Measurements from ENCODE around the gene CNPY1. TPM values are rescaled to one million over a fixed set of nuclear protein-coding genes. Genes with fewer than 3 reads are reported as not detected.

CNPY1 gene
- total RNA-seq, 2 experiments from 2014 or later: not detected

DNA sequence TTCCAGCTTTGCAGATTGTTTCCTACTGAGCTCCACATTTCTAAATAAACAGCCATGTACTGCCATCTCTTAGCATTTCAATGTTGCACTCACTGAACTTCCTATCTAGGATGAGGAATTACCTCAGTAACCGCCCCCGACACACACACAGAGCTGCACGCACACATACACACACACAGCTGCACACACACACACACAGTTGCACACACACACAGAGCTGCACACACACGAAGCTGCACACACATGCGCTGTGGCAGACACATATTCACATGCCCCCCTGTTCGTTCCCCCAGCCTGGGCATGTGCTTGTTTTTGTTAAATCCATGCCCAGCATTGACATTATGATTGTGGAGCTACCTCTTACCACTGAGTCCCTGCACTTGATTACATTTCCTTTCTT is 39.6 kb upstream of the CNPY1 start:
- CTCF ChIA-PET: interaction anchor here (1.7 to 2.9 kb wide), 2 partner anchors 10 to 13 kb away, joined by 4 to 25 read pairs; no protein-coding TSS in a partner anchor
- H3K27me3 Mint-ChIP-seq (ENCODE audit: low read depth): peaks cover 29% of the 10 kb centered on the region
- no peak overlapping the region for H3K4me3 Mint-ChIP-seq
- no peaks in the 10 kb centered on the region for H3K36me3 Mint-ChIP-seq (ENCODE audit: low read depth)
- DNase-seq (no peak), ATAC-seq (no peak)
- H3K9me3 Mint-ChIP-seq (ENCODE audit: insufficient read depth): no peaks in the 10 kb centered on the region
- POLR2A ChIA-PET: interaction anchor here (0.5 to 0.6 kb wide), 2 partner anchors 132 to 169 kb away, joined by 3 to 4 read pairs; no protein-coding TSS in a partner anchor
- no peak overlapping the region for H3K27ac Mint-ChIP-seq
- peaks cover 9% of the 10 kb centered on the region for H3K4me1 Mint-ChIP-seq (ENCODE audit: low read depth)

DNA sequence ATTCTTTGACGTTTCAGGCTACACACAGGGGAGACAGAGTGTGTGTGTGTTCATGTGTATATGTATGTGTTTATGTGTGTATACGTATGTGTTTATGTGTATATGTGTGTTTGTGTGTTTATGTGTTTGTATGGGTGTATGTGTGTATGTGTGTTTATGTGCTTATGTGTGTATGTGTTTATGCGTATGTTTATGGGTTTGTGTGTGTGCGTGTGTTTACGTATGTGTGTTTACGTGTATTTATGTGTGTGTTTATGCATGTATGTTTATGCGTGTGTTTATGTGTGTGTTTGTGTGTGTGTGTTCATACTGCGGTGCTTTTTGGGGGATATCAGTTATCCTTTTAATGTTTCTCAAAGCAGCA is 39.2 kb upstream of the CNPY1 start:
- Mint-ChIP-seq H3K4me3 (no peak overlapping the region), H3K27ac (no peak overlapping the region), H3K4me1 (ENCODE audit: low read depth) (peaks cover 6% of the 10 kb centered on the region), H3K9me3 (ENCODE audit: insufficient read depth) (no peaks in the 10 kb centered on the region), H3K27me3 (ENCODE audit: low read depth) (peaks cover 29% of the 10 kb centered on the region), H3K36me3 (ENCODE audit: low read depth) (no peaks in the 10 kb centered on the region)
- no peak for ATAC-seq
- no peak for DNase-seq
- CTCF ChIA-PET: interaction anchor here (2.9 kb wide), 1 partner anchor 13 kb away, joined by 25 read pairs; no protein-coding TSS in a partner anchor
- POLR2A ChIA-PET: no interaction called here

DNA sequence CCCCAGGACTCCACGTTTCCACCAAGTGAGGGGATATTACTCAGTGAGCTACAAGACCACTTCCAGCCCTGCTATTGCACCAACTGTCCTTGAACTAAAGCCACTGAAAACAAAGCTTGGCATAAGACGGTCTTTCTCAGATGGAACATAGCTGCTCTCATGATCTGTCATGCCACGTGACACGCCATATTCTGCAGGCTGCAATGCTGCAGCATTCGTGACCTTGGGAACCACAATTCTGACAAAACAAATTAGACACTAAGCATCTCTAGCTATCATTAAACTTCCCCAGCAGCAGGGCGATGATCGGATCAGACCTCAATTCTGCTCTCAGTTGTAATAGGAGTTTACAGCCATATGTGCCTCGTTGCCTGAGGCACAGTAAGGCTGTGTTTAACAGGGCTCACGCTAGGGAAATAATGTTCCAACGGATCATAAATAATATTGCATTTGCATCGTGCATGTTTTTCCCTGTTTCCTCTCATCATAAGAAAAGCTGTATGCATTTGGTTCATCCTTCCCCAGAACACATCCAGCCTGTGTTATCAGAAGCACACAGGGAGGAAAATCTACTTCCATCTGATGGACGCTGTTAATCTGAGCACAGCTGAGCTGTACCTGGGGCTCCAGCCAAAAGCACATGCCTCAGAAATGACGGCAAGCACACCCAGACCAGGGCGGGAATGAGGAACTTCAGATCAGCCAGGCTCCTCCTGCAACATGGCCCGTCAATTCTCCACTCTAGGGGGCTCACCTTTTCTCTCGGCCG is 38.6 kb upstream of the CNPY1 start:
- H3K27ac Mint-ChIP-seq: no peak overlapping the region
- no peak for ATAC-seq
- H3K4me1 Mint-ChIP-seq (ENCODE audit: low read depth): peaks cover under 1% of the 10 kb centered on the region
- H3K36me3 Mint-ChIP-seq (ENCODE audit: low read depth): no peaks in the 10 kb centered on the region
- ChIA-PET CTCF (interaction anchor here (2.9 kb wide), 1 partner anchor 14 kb away, joined by 25 read pairs; no protein-coding TSS in a partner anchor), POLR2A (no interaction called here)
- H3K27me3 Mint-ChIP-seq (ENCODE audit: low read depth): peaks cover 29% of the 10 kb centered on the region
- no peak overlapping the region for H3K4me3 Mint-ChIP-seq
- no peaks in the 10 kb centered on the region for H3K9me3 Mint-ChIP-seq (ENCODE audit: insufficient read depth)
- no peak for DNase-seq

DNA sequence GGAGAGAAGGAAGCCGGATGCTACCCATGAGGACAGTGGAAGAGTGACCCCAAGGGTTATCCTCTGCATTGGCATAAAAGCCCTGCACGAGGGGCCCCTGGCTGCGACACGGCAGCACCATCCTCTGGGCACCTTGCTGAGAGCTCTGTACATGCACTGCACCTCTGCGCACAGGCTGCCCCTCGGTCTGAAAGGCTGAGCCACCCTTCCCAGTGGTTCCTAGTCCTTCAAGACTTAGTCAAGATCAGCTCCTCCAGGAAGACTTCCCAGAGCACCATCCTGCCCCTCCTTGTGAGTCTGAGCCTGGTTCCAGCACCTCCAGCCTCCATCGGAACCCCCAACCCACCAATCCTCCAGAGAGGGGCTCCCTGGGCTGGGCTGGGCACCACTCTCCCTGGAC is 37.9 kb upstream of the CNPY1 start:
- ATAC-seq (no peak), DNase-seq (no peak)
- Mint-ChIP-seq H3K4me3 (no peak overlapping the region), H3K27me3 (ENCODE audit: low read depth) (peaks cover 29% of the 10 kb centered on the region), H3K4me1 (ENCODE audit: low read depth) (peaks cover 2% of the 10 kb centered on the region), H3K27ac (no peak overlapping the region), H3K36me3 (ENCODE audit: low read depth) (no peaks in the 10 kb centered on the region), H3K9me3 (ENCODE audit: insufficient read depth) (no peaks in the 10 kb centered on the region)
- POLR2A ChIA-PET: no interaction called here
- CTCF ChIA-PET: interaction anchor here (2.9 kb wide), 1 partner anchor 14 kb away, joined by 25 read pairs; no protein-coding TSS in a partner anchor

DNA sequence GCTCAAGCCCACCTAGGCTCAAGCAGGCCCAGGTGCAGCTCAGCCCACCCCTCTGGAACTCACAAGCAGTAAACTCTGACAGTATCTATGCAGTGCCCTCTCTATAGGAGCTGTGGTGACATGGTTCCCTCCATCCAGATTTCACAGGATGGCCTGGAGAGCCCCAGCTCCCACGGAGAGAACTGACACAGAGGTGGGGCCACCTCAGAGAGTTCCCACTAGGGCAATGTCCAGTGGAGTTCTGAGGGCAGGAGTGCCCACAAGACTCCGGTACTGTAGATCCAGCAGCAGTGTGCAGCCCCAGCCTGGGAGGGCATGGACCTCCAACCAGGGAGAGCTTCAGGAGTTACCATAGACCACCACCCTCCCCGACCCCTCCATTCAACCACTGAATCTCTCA is 37.3 kb upstream of the CNPY1 start:
- no peaks in the 10 kb centered on the region for H3K36me3 Mint-ChIP-seq (ENCODE audit: low read depth)
- POLR2A ChIA-PET: no interaction called here
- CTCF ChIA-PET: interaction anchor here (2.9 kb wide), 1 partner anchor 15 kb away, joined by 25 read pairs; no protein-coding TSS in a partner anchor
- DNase-seq (no peak), ATAC-seq (no peak)
- no peak overlapping the region for H3K4me3 Mint-ChIP-seq
- peaks cover 29% of the 10 kb centered on the region for H3K27me3 Mint-ChIP-seq (ENCODE audit: low read depth)
- no peaks in the 10 kb centered on the region for H3K9me3 Mint-ChIP-seq (ENCODE audit: insufficient read depth)
- H3K4me1 Mint-ChIP-seq (ENCODE audit: low read depth): peaks cover 2% of the 10 kb centered on the region
- no peak overlapping the region for H3K27ac Mint-ChIP-seq

DNA sequence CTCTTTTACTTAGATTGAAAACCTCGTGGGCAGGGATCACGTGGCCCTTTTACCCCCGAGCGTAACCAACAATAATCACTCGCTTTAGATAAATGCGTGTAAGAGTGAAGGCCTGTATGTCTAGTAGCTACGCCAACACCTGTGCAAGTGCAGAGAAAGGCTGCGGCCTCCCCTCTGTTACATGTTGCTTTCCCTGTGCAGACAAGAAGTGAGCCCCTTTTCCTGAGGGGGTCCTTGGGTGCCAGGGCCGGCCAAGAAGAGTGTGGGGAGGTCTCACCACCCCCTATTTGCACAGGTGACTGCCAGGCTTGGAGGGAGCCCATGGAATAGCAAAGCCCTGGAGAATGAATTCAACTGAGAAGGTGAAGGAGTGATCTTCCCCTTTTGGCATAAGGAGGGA is 35.6 kb upstream of the CNPY1 start:
- no peaks in the 10 kb centered on the region for H3K9me3 Mint-ChIP-seq (ENCODE audit: insufficient read depth)
- DNase-seq (no peak), ATAC-seq (no peak)
- no peaks in the 10 kb centered on the region for H3K36me3 Mint-ChIP-seq (ENCODE audit: low read depth)
- ChIA-PET POLR2A (no interaction called here), CTCF (no interaction called here)
- H3K4me1 Mint-ChIP-seq (ENCODE audit: low read depth): peaks cover 2% of the 10 kb centered on the region
- H3K27me3 Mint-ChIP-seq (ENCODE audit: low read depth): peaks cover 26% of the 10 kb centered on the region
- no peak overlapping the region for H3K27ac Mint-ChIP-seq
- no peak overlapping the region for H3K4me3 Mint-ChIP-seq

DNA sequence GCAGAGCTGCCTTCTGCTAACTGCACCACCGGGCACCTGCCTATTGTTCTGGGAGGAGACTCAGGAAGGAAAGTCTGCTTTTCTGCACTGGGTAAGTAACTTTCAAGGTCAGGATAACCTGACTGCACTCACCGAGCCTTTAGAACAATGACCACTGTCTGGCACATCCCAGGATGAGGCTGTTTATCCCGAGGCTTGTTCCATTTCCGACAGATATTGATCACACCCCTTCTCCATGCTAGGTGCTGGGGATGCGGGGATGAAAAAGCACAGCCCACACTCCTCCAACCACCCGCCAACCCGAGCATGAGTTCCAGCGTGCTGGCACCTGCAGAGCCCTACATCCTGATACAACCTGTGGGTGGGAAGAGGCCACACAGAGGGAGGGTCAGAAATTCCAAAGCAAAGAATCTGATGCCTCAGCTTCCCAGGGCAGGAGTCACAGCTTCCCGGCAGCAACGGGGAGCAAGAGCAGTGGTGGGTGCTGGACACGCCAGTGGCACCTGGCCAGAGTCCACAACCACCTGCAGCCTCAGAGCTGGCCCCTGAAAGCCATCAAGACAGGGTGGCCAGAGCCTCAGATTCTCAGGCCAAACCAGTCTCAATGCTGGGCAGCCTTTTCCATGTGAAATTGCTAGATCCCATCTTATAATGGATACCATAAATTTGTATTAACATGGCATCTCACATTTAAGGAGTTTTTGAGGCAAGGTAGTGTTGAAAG is 34.9 kb upstream of the CNPY1 start:
- no peak for ATAC-seq
- peaks cover 24% of the 10 kb centered on the region for H3K27me3 Mint-ChIP-seq (ENCODE audit: low read depth)
- CTCF ChIA-PET: interaction anchor here (2.0 kb wide), 1 partner anchor 17 kb away, joined by 8 read pairs; no protein-coding TSS in a partner anchor
- no peaks in the 10 kb centered on the region for H3K9me3 Mint-ChIP-seq (ENCODE audit: insufficient read depth)
- DNase-seq: no peak
- POLR2A ChIA-PET: no interaction called here
- H3K27ac Mint-ChIP-seq: no peak overlapping the region
- H3K4me1 Mint-ChIP-seq (ENCODE audit: low read depth): peaks cover 2% of the 10 kb centered on the region
- H3K4me3 Mint-ChIP-seq: no peak overlapping the region
- no peaks in the 10 kb centered on the region for H3K36me3 Mint-ChIP-seq (ENCODE audit: low read depth)

DNA sequence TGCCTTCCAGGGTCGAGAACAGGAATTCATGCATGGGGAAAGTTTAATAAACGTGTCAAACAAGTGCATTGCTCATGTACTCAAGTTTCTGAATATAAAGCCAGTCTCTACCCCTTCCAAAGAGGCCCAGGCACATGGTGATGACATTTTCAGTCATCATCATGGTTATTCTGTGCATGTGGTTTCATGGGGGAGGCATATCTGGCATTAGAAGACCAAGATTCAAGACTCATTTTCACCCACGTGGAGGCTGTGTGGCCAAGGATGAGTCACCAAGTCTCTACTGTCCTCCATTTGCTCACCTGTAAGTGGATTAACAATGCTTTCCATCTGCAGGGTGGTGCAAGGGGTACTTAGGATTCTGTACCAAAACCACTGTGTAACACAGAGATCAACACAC is 34.0 kb upstream of the CNPY1 start:
- H3K9me3 Mint-ChIP-seq (ENCODE audit: insufficient read depth): no peaks in the 10 kb centered on the region
- ChIA-PET CTCF (interaction anchor here (2.0 kb wide), 1 partner anchor 18 kb away, joined by 8 read pairs; no protein-coding TSS in a partner anchor), POLR2A (no interaction called here)
- peaks cover 15% of the 10 kb centered on the region for H3K27me3 Mint-ChIP-seq (ENCODE audit: low read depth)
- no peak for ATAC-seq
- no peak for DNase-seq
- H3K4me3 Mint-ChIP-seq: no peak overlapping the region
- no peaks in the 10 kb centered on the region for H3K36me3 Mint-ChIP-seq (ENCODE audit: low read depth)
- H3K27ac Mint-ChIP-seq: no peak overlapping the region
- H3K4me1 Mint-ChIP-seq (ENCODE audit: low read depth): peaks cover 2% of the 10 kb centered on the region

DNA sequence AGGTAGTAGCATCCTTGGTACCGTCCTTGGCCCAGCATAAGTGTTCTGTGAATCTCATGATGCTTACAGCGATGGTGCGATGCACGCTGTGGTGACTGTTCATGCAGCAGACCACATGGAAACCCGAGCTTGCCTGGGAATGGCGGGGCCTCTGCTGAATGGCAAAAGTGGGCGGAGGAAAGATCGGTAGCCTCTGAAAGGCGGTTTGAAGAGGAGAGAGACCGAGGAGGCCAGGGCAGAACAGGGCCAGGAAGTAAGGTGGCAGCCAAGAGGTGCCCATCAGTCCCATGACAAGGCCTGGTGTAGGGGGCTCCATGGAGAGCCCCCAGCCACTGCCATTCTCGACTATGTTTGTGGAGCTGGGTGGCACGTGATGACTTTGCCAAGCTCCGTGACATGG is 33.2 kb upstream of the CNPY1 start:
- Mint-ChIP-seq H3K36me3 (ENCODE audit: low read depth) (no peaks in the 10 kb centered on the region), H3K4me1 (ENCODE audit: low read depth) (peaks cover 2% of the 10 kb centered on the region), H3K27ac (no peak overlapping the region), H3K27me3 (ENCODE audit: low read depth) (peaks cover 8% of the 10 kb centered on the region), H3K4me3 (no peak overlapping the region), H3K9me3 (ENCODE audit: insufficient read depth) (no peaks in the 10 kb centered on the region)
- ChIA-PET CTCF (interaction anchor here (2.0 kb wide), 1 partner anchor 19 kb away, joined by 8 read pairs; no protein-coding TSS in a partner anchor), POLR2A (no interaction called here)
- DNase-seq: no peak
- no peak for ATAC-seq

DNA sequence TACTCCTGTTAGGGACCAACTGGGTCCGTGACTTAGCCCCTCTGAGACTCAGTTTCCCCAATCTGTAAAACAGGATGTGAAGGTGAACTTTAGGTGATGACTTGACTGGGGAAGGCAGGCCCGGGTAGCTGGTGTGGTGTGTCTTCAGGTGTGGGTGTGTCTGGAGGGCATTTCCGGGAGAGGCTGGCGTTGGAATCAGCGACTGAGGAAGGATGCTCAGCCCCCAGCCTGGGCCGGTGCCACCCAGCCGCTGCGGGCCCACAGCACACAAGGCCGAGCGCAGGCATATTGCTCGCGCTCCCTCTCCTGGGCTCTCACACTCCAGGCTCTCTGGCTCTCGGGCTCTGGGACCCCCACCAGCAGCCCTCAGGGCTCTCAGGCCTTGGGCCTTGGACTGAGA is 31.7 kb upstream of the CNPY1 start:
- ATAC-seq (no peak), DNase-seq (no peak)
- no peak overlapping the region for H3K27ac Mint-ChIP-seq
- no peak overlapping the region for H3K4me3 Mint-ChIP-seq
- peaks cover 2% of the 10 kb centered on the region for H3K4me1 Mint-ChIP-seq (ENCODE audit: low read depth)
- H3K27me3 Mint-ChIP-seq (ENCODE audit: low read depth): peaks cover 5% of the 10 kb centered on the region
- CTCF ChIA-PET: no interaction called here
- POLR2A ChIA-PET: no interaction called here
- no peaks in the 10 kb centered on the region for H3K9me3 Mint-ChIP-seq (ENCODE audit: insufficient read depth)
- no peaks in the 10 kb centered on the region for H3K36me3 Mint-ChIP-seq (ENCODE audit: low read depth)

DNA sequence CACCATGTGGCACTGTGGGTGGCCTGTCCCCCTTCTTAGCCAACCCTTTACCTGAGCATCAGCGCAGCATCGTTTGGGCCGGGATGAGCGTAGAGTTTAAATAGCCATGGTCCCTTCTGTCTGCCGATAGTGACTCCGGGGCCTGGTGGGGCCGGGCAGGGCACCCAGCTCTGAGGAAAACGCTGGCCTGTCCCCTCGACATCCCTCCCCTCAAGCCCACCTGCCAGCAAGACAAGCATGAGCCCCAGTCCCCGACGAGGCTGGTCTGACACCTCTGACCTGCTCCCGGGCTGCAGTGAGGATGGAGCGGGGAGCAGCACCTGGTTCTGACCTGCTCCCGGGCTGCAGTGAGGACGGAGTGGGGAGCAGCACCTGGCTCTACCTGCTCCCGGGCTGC is 31.1 kb upstream of the CNPY1 start:
- POLR2A ChIA-PET: no interaction called here
- H3K4me1 Mint-ChIP-seq (ENCODE audit: low read depth): peaks cover 2% of the 10 kb centered on the region

DNA sequence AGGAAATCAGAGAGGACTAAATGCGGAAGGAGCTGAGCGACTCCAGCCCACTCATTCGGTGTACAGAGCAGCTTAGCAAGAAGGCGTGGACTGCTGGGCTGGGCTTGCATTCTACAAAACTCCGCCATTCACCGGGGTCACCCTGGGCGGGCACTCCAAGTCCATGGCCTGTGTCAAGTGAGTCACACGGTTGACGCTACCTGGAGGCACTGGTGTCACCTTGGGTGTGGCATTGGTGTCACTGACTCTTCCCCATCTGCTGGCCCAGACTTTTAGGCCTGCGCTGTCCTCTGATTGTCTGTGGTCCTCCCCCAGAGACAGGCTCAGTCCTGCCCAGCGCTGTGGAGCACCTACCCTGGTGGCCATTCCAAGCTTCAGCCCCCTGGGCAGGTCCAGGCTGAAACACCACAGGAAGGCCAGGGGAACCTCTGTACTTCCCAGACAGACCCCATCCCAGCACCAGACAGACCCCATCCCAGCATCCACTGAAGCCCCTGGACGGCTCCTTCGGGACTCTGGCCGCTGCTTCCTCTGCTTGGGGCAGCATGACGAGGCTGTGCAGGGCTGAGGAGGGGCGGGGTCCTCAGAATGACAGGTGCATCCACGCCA is 30.6 kb upstream of the CNPY1 start:
- CTCF ChIA-PET: interaction anchor here (0.6 to 1.8 kb wide), 2 partner anchors 22 to 1453 kb away, joined by 3 to 4 read pairs; no protein-coding TSS in a partner anchor
- Mint-ChIP-seq H3K36me3 (ENCODE audit: low read depth) (no peaks in the 10 kb centered on the region), H3K27me3 (ENCODE audit: low read depth) (no peaks in the 10 kb centered on the region), H3K4me3 (no peak overlapping the region), H3K27ac (no peak overlapping the region), H3K9me3 (ENCODE audit: insufficient read depth) (no peaks in the 10 kb centered on the region), H3K4me1 (ENCODE audit: low read depth) (peaks cover 2% of the 10 kb centered on the region)
- no peak for ATAC-seq
- no peak for DNase-seq
- POLR2A ChIA-PET: no interaction called here

More for the DNA sequence above, 31.1 kb upstream of the CNPY1 start:
- no peak overlapping the region for H3K27ac Mint-ChIP-seq
- H3K9me3 Mint-ChIP-seq (ENCODE audit: insufficient read depth): no peaks in the 10 kb centered on the region
- H3K27me3 Mint-ChIP-seq (ENCODE audit: low read depth): peaks cover under 1% of the 10 kb centered on the region
- DNase-seq (no peak), ATAC-seq (no peak)
- no peak overlapping the region for H3K4me3 Mint-ChIP-seq
- CTCF ChIA-PET: no interaction called here
- no peaks in the 10 kb centered on the region for H3K36me3 Mint-ChIP-seq (ENCODE audit: low read depth)

All from activated CD8-positive, alpha-beta T cell treated with anti-CD3 and anti-CD28 coated beads, Interleukin-2, amount 10 ng/mL, durations not matched to agents 7 days and 5 days (primary cell).